Left ventricle myocardium inferior (tissue), 1 donor: ENCODE results near the gene TOR1B. TPM values are rescaled to one million over a fixed set of nuclear protein-coding genes. Genes with fewer than 3 reads are reported as not detected.

ENCODE experiments used
- DNase-seq: peaks from one replicate; pipeline ENCODE4 v3.0.0-alpha.2; 2020
- H3K27ac ChIP-seq: fragments of 200-600 bp; replicated peaks from 2 replicates; pipeline ENCODE4 v1.8.0; 2021
- H3K27me3 ChIP-seq: fragments of 200-600 bp; 2 replicates; pipeline ENCODE4 v1.8.0; 2021; ENCODE audit warnings: low read depth
- H3K36me3 ChIP-seq: fragments of 200-600 bp; 2 replicates; pipeline ENCODE4 v1.8.0; 2021
- H3K4me1 ChIP-seq: fragments of 200-600 bp; 2 replicates; pipeline ENCODE4 v1.8.0; 2021
- H3K4me3 ChIP-seq: fragments of 200-600 bp; 2 replicates; pipeline ENCODE4 v1.8.0; 2021; ENCODE audit warnings: mild to moderate bottlenecking, moderate library complexity
- H3K9me3 ChIP-seq: fragments of 200-600 bp; replicated peaks from 2 replicates; pipeline ENCODE4 v1.8.0; 2021
- CTCF ChIP-seq: fragments of 200-600 bp; IDR thresholded peaks from 2 replicates; pipeline ENCODE4 v1.8.0; 2021; ENCODE audit warnings: antibody characterized with exemption, mild to moderate bottlenecking, borderline replicate concordance
- intact Hi-C: fragments of 100-400 bp; cut with micrococcal nuclease; formaldehyde crosslinking; loops from one replicate; pipeline ENCODE4 v1.11.0; 2022
- total RNA-seq: library from RNA; stranded (reverse); fragmentation: NEBNext Ultra II Directional; extraction: Animal tissue kit (Norgen Biotek cat#: 25700); gene quantifications from one replicate; pipeline ENCODE4 v1.2.1, GENCODE V29; 2021
- donor health status: DM: no; HTN: yes; CAD: no; lungs with severe emphysema.

Gene TOR1B
- total RNA-seq, 1 donor from 2014 or later = 10.6 TPM

- Histone ChIP-seq H3K27ac (no peak overlapping the region), H3K36me3 (no peaks in the 10 kb centered on the region), H3K9me3 (no peaks in the 10 kb centered on the region), H3K27me3 (no peaks in the 10 kb centered on the region), H3K4me1 (peaks cover 6% of the 10 kb centered on the region), H3K4me3 (no peak overlapping the region)
- intact Hi-C loops = no loop called here
- DNase-seq = no peak
- TF ChIP-seq CTCF = no peak
These were observed 37.1 kb upstream of the TOR1B start for GRCh38 chr9:129765764-129766317.

GRCh38 chr9:129768486-129768885 is 34.5 kb upstream of the TOR1B start:
- H3K4me1 ChIP-seq = no peaks in the 10 kb centered on the region
- H3K36me3 ChIP-seq = no peaks in the 10 kb centered on the region
- H3K27ac ChIP-seq = no peak overlapping the region
- no peak overlapping the region for H3K4me3 ChIP-seq
- no peaks in the 10 kb centered on the region for H3K27me3 ChIP-seq
- DNase-seq = no peak
- no peaks in the 10 kb centered on the region for H3K9me3 ChIP-seq
- TF ChIP-seq CTCF = no peak
- intact Hi-C loops = no loop called here

- no peak overlapping the region for H3K4me3 ChIP-seq
- no peaks in the 10 kb centered on the region for H3K36me3 ChIP-seq
- H3K27me3 ChIP-seq = peaks cover 1% of the 10 kb centered on the region
- no peak overlapping the region for H3K27ac ChIP-seq
- no peak for DNase-seq
- intact Hi-C loops = no loop called here
- no peaks in the 10 kb centered on the region for H3K4me1 ChIP-seq
- no peak for TF ChIP-seq CTCF
- no peaks in the 10 kb centered on the region for H3K9me3 ChIP-seq
These were observed 33.3 kb upstream of the TOR1B start for GRCh38 chr9:129769669-129770068.

GRCh38 chr9:129770741-129771140 is 32.2 kb upstream of the TOR1B start:
- Histone ChIP-seq H3K36me3 (no peaks in the 10 kb centered on the region), H3K9me3 (no peaks in the 10 kb centered on the region), H3K4me1 (no peaks in the 10 kb centered on the region), H3K27me3 (peaks cover 5% of the 10 kb centered on the region), H3K4me3 (no peak overlapping the region), H3K27ac (no peak overlapping the region)
- no peak for DNase-seq
- intact Hi-C loops = no loop called here
- no peak for TF ChIP-seq CTCF

GRCh38 chr9:129773262-129774048 is 29.5 kb upstream of the TOR1B start:
- H3K27ac ChIP-seq = no peak overlapping the region

More at GRCh38 chr9:129773262-129774048, 29.5 kb upstream of the TOR1B start:
- H3K4me3 ChIP-seq = no peak overlapping the region
- no peak for TF ChIP-seq CTCF
- no peaks in the 10 kb centered on the region for H3K9me3 ChIP-seq
- H3K36me3 ChIP-seq = no peaks in the 10 kb centered on the region
- intact Hi-C loops = no loop called here
- peaks cover 16% of the 10 kb centered on the region for H3K4me1 ChIP-seq
- peaks cover 5% of the 10 kb centered on the region for H3K27me3 ChIP-seq
- DNase-seq = no peak
